DND-41 (cell line): ENCODE data around the gene UAP1L1.

Source experiments
- ATAC-seq: fragments of 200-7000 bp; cut with Tn5 transposase; 3 replicates; pipeline ENCODE4 v1.9.1; 2021; ENCODE audit warnings: low read depth; ENCODE audit not compliant: insufficient read depth
- DNase-seq: peaks from one replicate; pipeline ENCODE4 v3.0.0-alpha.2; 2020
- H2AFZ ChIP-seq: 2 replicates; pipeline ENCODE4 v1.6.0; 2012; ENCODE audit warnings: low read depth, low read length
- H3K27ac ChIP-seq: 2 replicates; pipeline ENCODE4 v1.5.1; 2012; ENCODE audit warnings: low read length, inconsistent platforms
- H3K27me3 ChIP-seq: fragments of 200-600 bp; sonication (generic); 2 replicates; pipeline ENCODE4 v1.6.0; 2012; ENCODE audit warnings: low read length, mild to moderate bottlenecking, inconsistent platforms; ENCODE audit not compliant: insufficient read depth, poor library complexity
- H3K36me3 ChIP-seq: 2 replicates; pipeline ENCODE4 v1.5.1; 2012; ENCODE audit warnings: low read length, inconsistent platforms; ENCODE audit not compliant: insufficient read depth
- H3K4me1 ChIP-seq: 2 replicates; pipeline ENCODE4 v1.5.1; 2012; ENCODE audit warnings: mild to moderate bottlenecking, low read length; ENCODE audit not compliant: insufficient read depth
- H3K4me2 ChIP-seq: 2 replicates; pipeline ENCODE4 v1.6.0; 2012; ENCODE audit warnings: mild to moderate bottlenecking, moderate library complexity, low read length, inconsistent platforms; ENCODE audit not compliant: insufficient read depth
- H3K4me3 ChIP-seq, 2 experiments: fragments of 200-600 bp in 1 of 2; shearing (Covaris generic) in 1 of 2; 2 replicates each; pipeline ENCODE4 v1.5.1; 2012 to 2016; ENCODE audit warnings: inconsistent platforms in 2 of 2, low read length in 2 of 2, mild to moderate bottlenecking in 2 of 2, low read depth in 1 of 2, moderate library complexity in 1 of 2
- H3K79me2 ChIP-seq: 2 replicates; pipeline ENCODE4 v1.6.0; 2012; ENCODE audit warnings: low read length, inconsistent platforms; ENCODE audit not compliant: insufficient read depth
- H3K9ac ChIP-seq: 2 replicates; pipeline ENCODE4 v1.6.0; 2012; ENCODE audit warnings: low read depth, mild to moderate bottlenecking, inconsistent platforms, low read length, moderate library complexity
- H3K9me3 ChIP-seq: 2 replicates; pipeline ENCODE4 v1.5.1; 2012; ENCODE audit warnings: low read length, moderate library complexity, mild to moderate bottlenecking, inconsistent platforms; ENCODE audit not compliant: insufficient read depth, severe bottlenecking
- H4K20me1 ChIP-seq: 2 replicates; pipeline ENCODE4 v1.6.0; 2012; ENCODE audit warnings: low read length; ENCODE audit not compliant: insufficient read depth
- CTCF ChIP-seq: IDR thresholded peaks from 2 replicates; pipeline ENCODE4 v1.5.1; 2012; ENCODE audit warnings: borderline replicate concordance, low read length, moderate library complexity, mild to moderate bottlenecking; ENCODE audit not compliant: poor library complexity, severe bottlenecking; ENCODE audit errors: extremely low read depth
- EZH2 ChIP-seq: IDR thresholded peaks from 3 replicates; pipeline ENCODE4 v1.6.1; 2012; ENCODE audit warnings: borderline replicate concordance, low read depth, mild to moderate bottlenecking, moderate library complexity, low read length, inconsistent platforms; ENCODE audit not compliant: severe bottlenecking

Gene UAP1L1

GRCh38 chr9:137113385-137114159 is 36.3 kb downstream of the UAP1L1 start:
- TF ChIP-seq EZH2 (no peak), CTCF (no peak)

GRCh38 chr9:137114220-137114612 is 36.9 kb downstream of the UAP1L1 start:
- ATAC-seq = peak; percentile 13
- Histone ChIP-seq H2AFZ (peak overlapping the region; percentile 88; the same call in 1 of the 2 replicates), H3K4me1 (peaks cover 26% of the 10 kb centered on the region), H4K20me1 (0 out of 2 replicates have a peak, but pooled peaks cover 7% of the 10 kb centered on the region), H3K4me3 (peak overlapping the region; percentile 63 to 66; a peak in 3 of 4 replicates), H3K9ac (peak overlapping the region; percentile 78), H3K79me2 (peaks cover 17% of the 10 kb centered on the region), H3K27me3 (no peaks in the 10 kb centered on the region), H3K36me3 (peaks cover 39% of the 10 kb centered on the region), H3K9me3 (no peaks in the 10 kb centered on the region), H3K27ac (peak overlapping the region; percentile 56; the same call in 1 of the 2 replicates), H3K4me2 (peak overlapping the region; percentile 94)
- DNase-seq = no peak
- TF ChIP-seq CTCF (no peak), EZH2 (no peak)

More at GRCh38 chr9:137113385-137114159, 36.3 kb downstream of the UAP1L1 start:
- Histone ChIP-seq H3K4me1 (peaks cover 24% of the 10 kb centered on the region), H3K36me3 (peaks cover 46% of the 10 kb centered on the region), H3K4me2 (peak overlapping the region; percentile 61), H4K20me1 (0 out of 2 replicates have a peak, but pooled peaks cover 8% of the 10 kb centered on the region), H3K79me2 (peaks cover 17% of the 10 kb centered on the region), H2AFZ (no peak overlapping the region), H3K9ac (peak overlapping the region; percentile 26; the same call in 1 of the 2 replicates), H3K27ac (no peak overlapping the region), H3K4me3 (peak overlapping the region in 1 of 2 experiments; percentile 53; a peak in 2 of 4 replicates), H3K9me3 (no peaks in the 10 kb centered on the region), H3K27me3 (no peaks in the 10 kb centered on the region)
- DNase-seq = no peak
- no peak for ATAC-seq

GRCh38 chr9:137114613-137115393 is 37.5 kb downstream of the UAP1L1 start, which contains the start of gene DPP7:
Gene DPP7 (minus strand): TSS chr9:137114733. CDS start chr9:137114713, 20 bp downstream.
- Histone ChIP-seq H3K4me2 (peak within 1 kb of the TSS; percentile 94), H2AFZ (peak within 1 kb of the TSS; percentile 88), H3K27ac (peak within 1 kb of the TSS; percentile 69), H3K9ac (peak within 1 kb of the TSS; percentile 78), H3K4me1 (peaks cover 26% of the 10 kb centered on the region), H3K4me3 (peak within 1 kb of the TSS; percentile 63 to 66; a peak in 3 of 4 replicates), H4K20me1 (0 out of 2 replicates have a peak, but pooled peaks cover 3% of the 10 kb centered on the region), H3K79me2 (peaks cover 17% of the 10 kb centered on the region), H3K27me3 (no peaks in the 10 kb centered on the region), H3K36me3 (peaks cover 34% of the 10 kb centered on the region), H3K9me3 (no peaks in the 10 kb centered on the region)
- TF ChIP-seq EZH2 (no peak), CTCF (no peak)
- DNase-seq = peak; percentile 73
- peak; percentile 89 for ATAC-seq
